OCI-LY7 (cell line): ENCODE data around the gene SENP5.

Source experiments
- CTCF ChIP-seq: fragments of 200-600 bp; sonication (generic); conservative IDR thresholded peaks from 2 replicates; pipeline ENCODE4 v1.5.1; 2014; ENCODE audit warnings: mild to moderate bottlenecking, antibody characterized with exemption, low read length, moderate library complexity, mixed read lengths
- EZH2phosphoT487 ChIP-seq: fragments of 200-600 bp; sonication (generic); IDR thresholded peaks from 2 replicates; pipeline ENCODE4 v1.6.1; 2018; ENCODE audit warnings: low read depth, borderline replicate concordance, mild to moderate bottlenecking, mixed run types, antibody characterized with exemption, low read length, moderate library complexity, mixed read lengths

DNA sequence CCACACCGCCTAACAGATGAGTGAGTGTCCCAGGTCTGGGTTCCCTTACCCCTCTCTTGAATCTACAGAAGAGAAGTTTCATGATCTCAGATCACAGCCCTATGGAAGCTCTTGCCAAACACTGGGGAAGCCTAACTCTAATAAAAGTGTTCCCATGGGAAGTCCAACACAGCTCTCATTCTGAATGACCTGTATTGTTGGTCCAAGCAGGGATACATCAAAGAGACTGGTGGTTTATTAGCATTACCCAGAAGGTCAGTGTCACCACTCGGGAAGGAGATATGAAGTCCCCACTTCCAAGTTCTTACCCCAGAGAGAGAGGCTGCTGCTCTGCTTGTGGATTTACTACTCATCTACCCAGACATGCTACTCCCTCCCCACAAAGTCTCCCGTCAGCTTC is 83.7 kb downstream of the SENP5 start:
- TF ChIP-seq CTCF (no peak), EZH2phosphoT487 (no peak)
